ENCODE data around the gene LRPAP1.

Gene LRPAP1

GRCh38 chr4:3480528-3481112 lies 51.6 kb downstream of the LRPAP1 start:
- Histone ChIP-seq H2BK15ac (replicated peaks; ENCODE audit: low read depth) (no peak overlapping the region), H3K18ac (ENCODE audit: low read length) (peak overlapping the region; percentile 13), H2BK5ac (ENCODE audit: low read length) (peak overlapping the region; percentile 95), H2BK120ac (ENCODE audit: low read depth, low read length) (no peak overlapping the region), H3K4me2 (ENCODE audit: low read length) (peak overlapping the region; percentile 38), H3K79me2 (ENCODE audit: control insufficient read depth, insufficient read depth, low read length) (no peaks in the 10 kb centered on the region), H3K56ac (ENCODE audit: low read length) (peak overlapping the region; percentile 83), H2AK5ac (ENCODE audit: low read length) (no peak overlapping the region), H4K5ac (ENCODE audit: low read length) (no peak overlapping the region), H3K4me1 (ENCODE audit: control insufficient read depth, low read depth, low read length) (peaks cover 13% of the 10 kb centered on the region), H3K36me3 (ENCODE audit: control insufficient read depth, insufficient read depth, low read length) (no peaks in the 10 kb centered on the region), H3K9ac (ENCODE audit: low read length) (peak overlapping the region; percentile 54), H3K23ac (ENCODE audit: low read length) (no peak overlapping the region), H3K4me3 (ENCODE audit: low read length) (no peak overlapping the region), H3K27ac (ENCODE audit: low read depth, low read length) (peak overlapping the region; percentile 91), H3K79me1 (ENCODE audit: low read length) (no peaks in the 10 kb centered on the region), H3K4ac (ENCODE audit: low read depth, low read length) (no peak overlapping the region), H4K8ac (ENCODE audit: low read depth, low read length) (no peak overlapping the region), H3K27me3 (ENCODE audit: insufficient read depth, low read length, poor library complexity) (no peaks in the 10 kb centered on the region)
- DNase-seq: peak; percentile 93
- WGBS (ENCODE audit: extremely low coverage, insufficient coverage, low lambda C conversion rate): no CpG with 5 or more reads among the region's 17 CpGs

GRCh38 chr4:3479358-3480101 lies 52.7 kb downstream of the LRPAP1 start:
- Histone ChIP-seq H3K9ac (ENCODE audit: low read length) (no peak overlapping the region), H3K4ac (ENCODE audit: low read depth, low read length) (no peak overlapping the region), H2BK15ac (replicated peaks; ENCODE audit: low read depth) (no peak overlapping the region), H3K36me3 (ENCODE audit: control insufficient read depth, insufficient read depth, low read length) (no peaks in the 10 kb centered on the region), H3K4me3 (ENCODE audit: low read length) (no peak overlapping the region), H3K18ac (ENCODE audit: low read length) (no peak overlapping the region), H3K27ac (ENCODE audit: low read depth, low read length) (no peak overlapping the region), H4K5ac (ENCODE audit: low read length) (no peak overlapping the region), H2AK5ac (ENCODE audit: low read length) (no peak overlapping the region), H2BK120ac (ENCODE audit: low read depth, low read length) (no peak overlapping the region), H3K56ac (ENCODE audit: low read length) (no peak overlapping the region), H3K27me3 (ENCODE audit: insufficient read depth, low read length, poor library complexity) (no peaks in the 10 kb centered on the region), H3K4me1 (ENCODE audit: control insufficient read depth, low read depth, low read length) (peaks cover 13% of the 10 kb centered on the region), H3K4me2 (ENCODE audit: low read length) (no peak overlapping the region), H3K79me1 (ENCODE audit: low read length) (no peaks in the 10 kb centered on the region), H2BK5ac (ENCODE audit: low read length) (no peak overlapping the region), H3K23ac (ENCODE audit: low read length) (no peak overlapping the region), H4K8ac (ENCODE audit: low read depth, low read length) (no peak overlapping the region), H3K79me2 (ENCODE audit: control insufficient read depth, insufficient read depth, low read length) (no peaks in the 10 kb centered on the region)
- DNase-seq: no peak
- no CpG with 5 or more reads among the region's 25 CpGs for WGBS (ENCODE audit: extremely low coverage, insufficient coverage, low lambda C conversion rate)

- Histone ChIP-seq H3K4ac (ENCODE audit: low read depth, low read length) (no peak overlapping the region), H3K27ac (ENCODE audit: low read depth, low read length) (no peak overlapping the region)
- no CpG with 5 or more reads among the region's 35 CpGs for WGBS (ENCODE audit: extremely low coverage, insufficient coverage, low lambda C conversion rate)
Measured at GRCh38 chr4:3478446-3479357, 53.5 kb downstream of the LRPAP1 start.

GRCh38 chr4:3477750-3478430 lies 54.3 kb downstream of the LRPAP1 start:
- no CpG with 5 or more reads among the region's 23 CpGs for WGBS (ENCODE audit: extremely low coverage, insufficient coverage, low lambda C conversion rate)
- H3K36me3 ChIP-seq (ENCODE audit: control insufficient read depth, insufficient read depth, low read length): no peaks in the 10 kb centered on the region
- H2BK15ac ChIP-seq (replicated peaks; ENCODE audit: low read depth): no peak overlapping the region
- H3K27ac ChIP-seq (ENCODE audit: low read depth, low read length): no peak overlapping the region
- no peak overlapping the region for H2BK5ac ChIP-seq (ENCODE audit: low read length)
- no peak overlapping the region for H3K18ac ChIP-seq (ENCODE audit: low read length)
- DNase-seq: peak; percentile 64
- H2AK5ac ChIP-seq (ENCODE audit: low read length): no peak overlapping the region
- H3K4me2 ChIP-seq (ENCODE audit: low read length): no peak overlapping the region
- no peak overlapping the region for H3K4ac ChIP-seq (ENCODE audit: low read depth, low read length)
- no peaks in the 10 kb centered on the region for H3K79me1 ChIP-seq (ENCODE audit: low read length)
- H4K5ac ChIP-seq (ENCODE audit: low read length): no peak overlapping the region
- H3K27me3 ChIP-seq (ENCODE audit: insufficient read depth, low read length, poor library complexity): no peaks in the 10 kb centered on the region
- no peak overlapping the region for H4K8ac ChIP-seq (ENCODE audit: low read depth, low read length)
- H3K23ac ChIP-seq (ENCODE audit: low read length): no peak overlapping the region
- no peak overlapping the region for H3K9ac ChIP-seq (ENCODE audit: low read length)
- H3K4me3 ChIP-seq (ENCODE audit: low read length): no peak overlapping the region
- no peaks in the 10 kb centered on the region for H3K79me2 ChIP-seq (ENCODE audit: control insufficient read depth, insufficient read depth, low read length)
- peaks cover 13% of the 10 kb centered on the region for H3K4me1 ChIP-seq (ENCODE audit: control insufficient read depth, low read depth, low read length)
- no peak overlapping the region for H2BK120ac ChIP-seq (ENCODE audit: low read depth, low read length)
- no peak overlapping the region for H3K56ac ChIP-seq (ENCODE audit: low read length)

More at GRCh38 chr4:3478446-3479357, 53.5 kb downstream of the LRPAP1 start:
- Histone ChIP-seq H3K79me2 (ENCODE audit: control insufficient read depth, insufficient read depth, low read length) (no peaks in the 10 kb centered on the region), H3K36me3 (ENCODE audit: control insufficient read depth, insufficient read depth, low read length) (no peaks in the 10 kb centered on the region), H3K56ac (ENCODE audit: low read length) (no peak overlapping the region), H2BK120ac (ENCODE audit: low read depth, low read length) (no peak overlapping the region), H4K5ac (ENCODE audit: low read length) (no peak overlapping the region), H2AK5ac (ENCODE audit: low read length) (no peak overlapping the region), H3K79me1 (ENCODE audit: low read length) (no peaks in the 10 kb centered on the region), H4K8ac (ENCODE audit: low read depth, low read length) (no peak overlapping the region), H3K4me1 (ENCODE audit: control insufficient read depth, low read depth, low read length) (peaks cover 13% of the 10 kb centered on the region), H3K27me3 (ENCODE audit: insufficient read depth, low read length, poor library complexity) (no peaks in the 10 kb centered on the region), H2BK15ac (replicated peaks; ENCODE audit: low read depth) (no peak overlapping the region), H3K4me3 (ENCODE audit: low read length) (no peak overlapping the region), H3K9ac (ENCODE audit: low read length) (no peak overlapping the region), H3K23ac (ENCODE audit: low read length) (peak overlapping the region; percentile 89), H3K4me2 (ENCODE audit: low read length) (no peak overlapping the region), H2BK5ac (ENCODE audit: low read length) (no peak overlapping the region), H3K18ac (ENCODE audit: low read length) (no peak overlapping the region)
- no peak for DNase-seq

GRCh38 chr4:3476936-3477749 lies 55.1 kb downstream of the LRPAP1 start:
- no peak overlapping the region for H3K18ac ChIP-seq (ENCODE audit: low read length)
- H3K56ac ChIP-seq (ENCODE audit: low read length): no peak overlapping the region
- H3K27me3 ChIP-seq (ENCODE audit: insufficient read depth, low read length, poor library complexity): no peaks in the 10 kb centered on the region
- no peak overlapping the region for H2AK5ac ChIP-seq (ENCODE audit: low read length)
- no peak overlapping the region for H3K4ac ChIP-seq (ENCODE audit: low read depth, low read length)
- H4K5ac ChIP-seq (ENCODE audit: low read length): no peak overlapping the region
- H3K4me1 ChIP-seq (ENCODE audit: control insufficient read depth, low read depth, low read length): peaks cover 13% of the 10 kb centered on the region
- H2BK120ac ChIP-seq (ENCODE audit: low read depth, low read length): no peak overlapping the region
- no CpG with 5 or more reads among the region's 27 CpGs for WGBS (ENCODE audit: extremely low coverage, insufficient coverage, low lambda C conversion rate)
- no peak overlapping the region for H3K4me3 ChIP-seq (ENCODE audit: low read length)
- no peak overlapping the region for H4K8ac ChIP-seq (ENCODE audit: low read depth, low read length)
- no peak overlapping the region for H3K4me2 ChIP-seq (ENCODE audit: low read length)
- DNase-seq: no peak
- H2BK5ac ChIP-seq (ENCODE audit: low read length): no peak overlapping the region
- H3K36me3 ChIP-seq (ENCODE audit: control insufficient read depth, insufficient read depth, low read length): no peaks in the 10 kb centered on the region
- no peaks in the 10 kb centered on the region for H3K79me1 ChIP-seq (ENCODE audit: low read length)
- no peak overlapping the region for H3K27ac ChIP-seq (ENCODE audit: low read depth, low read length)
- no peak overlapping the region for H2BK15ac ChIP-seq (replicated peaks; ENCODE audit: low read depth)
- H3K23ac ChIP-seq (ENCODE audit: low read length): no peak overlapping the region
- no peaks in the 10 kb centered on the region for H3K79me2 ChIP-seq (ENCODE audit: control insufficient read depth, insufficient read depth, low read length)
- no peak overlapping the region for H3K9ac ChIP-seq (ENCODE audit: low read length)
